Duodenal mucosa (tissue), 2 donors: ENCODE measurements around the gene ALDH18A1.

Source experiments
- H3K27ac ChIP-seq: one replicate; pipeline ENCODE4 v1.7.0; 2013; ENCODE audit warnings: low read depth, low read length
- H3K27me3 ChIP-seq, 2 donors: one replicate each; pipeline ENCODE4 v1.7.0; 2013; ENCODE audit warnings: low read length in 2 of 2, control low read depth in 1 of 2; ENCODE audit not compliant: insufficient read depth in 2 of 2, control insufficient read depth in 1 of 2
- H3K36me3 ChIP-seq, 2 donors: one replicate each; pipeline ENCODE4 v1.7.0; 2013; ENCODE audit warnings: low read length in 2 of 2, control low read depth in 1 of 2; ENCODE audit not compliant: insufficient read depth in 2 of 2, control insufficient read depth in 1 of 2
- H3K4me1 ChIP-seq, 2 donors: one replicate each; pipeline ENCODE4 v1.7.0; 2013; ENCODE audit warnings: low read length in 2 of 2, control low read depth in 1 of 2; ENCODE audit not compliant: insufficient read depth in 2 of 2, control insufficient read depth in 1 of 2
- H3K4me3 ChIP-seq, 2 donors: one replicate each; pipeline ENCODE4 v1.7.0; 2013; ENCODE audit warnings: low read length in 2 of 2, low read depth in 1 of 2
- H3K9ac ChIP-seq, 2 donors: one replicate each; pipeline ENCODE4 v1.7.0; 2013; ENCODE audit warnings: low read length in 2 of 2, low read depth in 1 of 2
- H3K9me3 ChIP-seq, 2 donors: one replicate each; pipeline ENCODE4 v1.7.0; 2013; ENCODE audit warnings: low read length in 2 of 2, control low read depth in 1 of 2; ENCODE audit not compliant: control insufficient read depth in 1 of 2

ALDH18A1 gene

DNA sequence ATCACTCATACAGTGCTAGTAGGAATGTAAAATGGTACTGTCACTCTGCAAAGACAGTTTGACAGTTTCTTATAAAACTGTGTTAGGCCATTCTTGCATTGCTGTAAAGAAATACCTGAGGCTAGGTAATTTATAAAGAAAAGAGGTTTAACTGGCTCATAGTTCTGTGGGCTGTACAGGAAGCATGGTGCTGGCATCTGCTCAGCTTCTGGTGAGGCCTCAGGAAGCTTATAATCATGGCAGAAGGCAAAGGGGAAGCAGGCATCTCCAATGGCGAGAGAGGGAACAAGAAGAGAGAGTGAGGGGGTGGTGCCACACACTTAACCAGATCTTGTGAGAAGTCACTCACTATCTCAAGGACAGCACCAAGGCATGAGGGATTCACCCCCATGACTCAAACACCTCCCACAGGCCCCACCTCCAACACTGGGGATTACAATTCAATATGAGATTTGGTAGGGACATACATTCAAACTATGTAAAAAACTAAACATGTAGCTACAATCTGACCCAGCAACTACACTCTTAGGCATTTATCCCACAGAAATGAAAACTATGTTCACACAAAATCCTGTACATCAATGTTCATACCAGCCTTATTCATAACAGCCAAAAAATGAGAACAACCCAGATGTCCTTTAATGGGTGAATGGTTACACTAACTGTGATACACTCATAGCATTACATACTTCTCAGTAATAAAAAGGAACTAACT is 5.0 kb downstream of the ALDH18A1 start:
- Histone ChIP-seq H3K27me3 (no peaks in the 10 kb centered on the region), H3K36me3 (peaks cover 11 to 45% of the 10 kb centered on the region in 2 donors), H3K27ac (no peak overlapping the region), H3K9me3 (no peaks in the 10 kb centered on the region), H3K9ac (no peak overlapping the region), H3K4me1 (peaks cover 10 to 21% of the 10 kb centered on the region in 2 donors), H3K4me3 (no peak overlapping the region)

DNA sequence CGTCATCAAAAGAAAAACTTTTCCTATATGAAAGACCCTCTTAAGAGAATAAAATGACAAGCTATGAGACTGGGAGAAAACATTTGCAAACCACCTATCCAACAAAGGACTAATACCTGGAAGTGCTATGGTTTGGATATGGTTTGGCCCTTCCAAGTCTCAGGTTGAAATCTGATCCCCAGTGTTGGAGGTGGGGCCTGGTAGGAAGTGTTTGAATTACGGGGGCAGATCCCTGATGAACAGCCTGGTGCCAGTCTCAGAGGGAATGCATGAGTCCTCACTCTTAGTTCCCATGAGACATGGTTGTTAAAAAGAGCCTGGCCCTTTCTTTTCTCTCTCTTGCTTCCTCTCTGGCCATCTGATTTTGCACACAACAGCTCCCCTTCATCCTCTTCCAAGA is 6.3 kb downstream of the ALDH18A1 start:
- no peak overlapping the region for H3K27ac ChIP-seq
- no peaks in the 10 kb centered on the region for H3K9me3 ChIP-seq
- peaks cover 14 to 27% of the 10 kb centered on the region in 2 donors for H3K4me1 ChIP-seq
- no peak overlapping the region for H3K9ac ChIP-seq
- H3K27me3 ChIP-seq = no peaks in the 10 kb centered on the region
- H3K36me3 ChIP-seq = peaks cover 11 to 45% of the 10 kb centered on the region in 2 donors
- H3K4me3 ChIP-seq = no peak overlapping the region

DNA sequence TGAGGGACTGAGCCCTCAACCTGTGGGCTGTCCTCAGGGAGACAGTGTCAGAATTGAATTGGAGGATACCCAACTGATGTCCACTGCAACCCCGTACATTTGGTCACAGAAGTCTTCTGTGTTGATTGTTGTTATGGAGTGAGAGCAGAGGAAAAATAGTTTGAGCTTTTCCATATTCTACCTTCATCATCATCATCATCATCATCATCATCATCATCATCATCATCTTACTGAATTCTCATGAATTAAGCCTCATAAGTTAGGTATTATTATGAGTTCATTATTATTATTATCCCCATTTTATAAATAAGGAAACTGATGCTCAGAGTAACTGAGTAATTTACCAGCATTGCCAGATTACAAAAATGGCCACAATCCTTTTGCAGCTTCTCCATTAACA is 8.4 kb downstream of the ALDH18A1 start:
- H3K27me3 ChIP-seq = no peaks in the 10 kb centered on the region
- H3K36me3 ChIP-seq = peaks cover 11 to 46% of the 10 kb centered on the region in 2 donors
- no peak overlapping the region for H3K4me3 ChIP-seq
- no peak overlapping the region for H3K27ac ChIP-seq
- H3K9ac ChIP-seq = no peak overlapping the region
- H3K4me1 ChIP-seq = peaks cover 20 to 39% of the 10 kb centered on the region in 2 donors
- no peaks in the 10 kb centered on the region for H3K9me3 ChIP-seq

DNA sequence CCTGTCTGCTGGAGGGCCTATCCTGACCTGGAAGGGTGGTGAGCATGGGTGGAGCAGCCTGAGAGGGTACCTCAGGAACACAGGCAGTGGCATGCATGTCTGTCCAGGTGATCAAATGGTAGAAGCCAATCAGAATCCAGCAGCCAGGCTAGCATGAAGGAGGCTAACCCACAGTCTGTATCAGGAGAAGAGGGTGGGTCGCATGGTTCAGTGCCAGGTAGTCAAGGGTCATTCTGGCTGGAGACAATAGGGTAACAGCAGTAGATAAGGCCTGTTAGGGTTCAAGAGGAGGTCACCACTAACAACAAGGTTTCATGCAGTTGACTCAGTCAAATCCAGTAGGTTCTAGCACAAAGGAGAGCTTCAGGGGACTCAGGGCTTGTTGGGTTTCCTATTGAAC is 10.4 kb downstream of the ALDH18A1 start:
- H3K4me3 ChIP-seq = no peak overlapping the region
- H3K27ac ChIP-seq = peak overlapping the region; percentile 47
- H3K4me1 ChIP-seq = peaks cover 20 to 39% of the 10 kb centered on the region in 2 donors
- H3K36me3 ChIP-seq = peaks cover 20 to 46% of the 10 kb centered on the region in 2 donors
- no peaks in the 10 kb centered on the region for H3K9me3 ChIP-seq
- H3K9ac ChIP-seq = peak overlapping the region in 1 of 2 donors; percentile 54
- no peaks in the 10 kb centered on the region for H3K27me3 ChIP-seq

DNA sequence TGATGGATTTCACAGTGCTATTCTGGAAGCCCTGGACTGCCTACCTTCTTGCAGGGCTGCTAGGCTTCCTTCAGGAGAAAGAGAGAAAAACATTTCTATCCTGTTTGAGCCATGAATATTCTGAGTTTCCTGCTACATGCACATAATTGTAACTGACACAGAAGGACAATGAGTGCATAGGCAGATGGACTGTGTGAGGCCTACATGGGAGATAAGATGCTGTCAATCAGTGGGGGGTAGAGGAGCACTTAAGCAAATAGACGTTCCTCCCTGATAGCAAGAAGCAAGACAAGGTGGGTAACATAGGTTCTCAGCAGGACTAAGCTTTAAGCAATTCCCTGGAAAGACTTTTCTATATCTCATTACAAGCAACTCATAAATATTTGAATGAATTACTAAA is 11.6 kb downstream of the ALDH18A1 start:
- H3K4me3 ChIP-seq = no peak overlapping the region
- no peak overlapping the region for H3K27ac ChIP-seq
- H3K9me3 ChIP-seq = no peaks in the 10 kb centered on the region
- H3K36me3 ChIP-seq = peaks cover 26 to 50% of the 10 kb centered on the region in 2 donors
- H3K4me1 ChIP-seq = peaks cover 20 to 39% of the 10 kb centered on the region in 2 donors
- H3K27me3 ChIP-seq = no peaks in the 10 kb centered on the region
- peak overlapping the region in 1 of 2 donors; percentile 12 for H3K9ac ChIP-seq

DNA sequence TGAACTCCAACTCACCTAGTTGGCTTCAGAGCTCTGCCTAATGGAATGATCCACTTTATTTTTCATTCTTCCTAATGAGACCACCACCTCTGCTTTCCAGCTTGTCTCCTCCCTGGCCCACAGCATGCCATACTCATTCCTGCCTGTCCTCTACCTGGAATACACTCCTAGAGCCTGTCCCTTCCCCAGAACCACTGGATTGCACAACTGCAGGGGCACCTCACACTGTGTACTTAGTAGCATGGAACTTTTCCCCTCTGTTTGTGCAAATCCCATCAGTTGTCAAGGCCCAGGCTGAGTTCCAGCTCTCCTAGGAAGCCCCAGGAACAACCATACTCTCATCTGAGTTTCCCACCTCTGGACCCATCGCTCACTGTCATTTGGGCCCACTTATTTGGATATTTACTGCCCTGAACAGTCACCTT is 15.6 kb downstream of the ALDH18A1 start:
- Histone ChIP-seq H3K9me3 (no peaks in the 10 kb centered on the region), H3K36me3 (peaks cover 28 to 68% of the 10 kb centered on the region in 2 donors), H3K9ac (no peak overlapping the region), H3K4me3 (no peak overlapping the region), H3K4me1 (peaks cover 16 to 25% of the 10 kb centered on the region in 2 donors), H3K27ac (no peak overlapping the region), H3K27me3 (no peaks in the 10 kb centered on the region)

DNA sequence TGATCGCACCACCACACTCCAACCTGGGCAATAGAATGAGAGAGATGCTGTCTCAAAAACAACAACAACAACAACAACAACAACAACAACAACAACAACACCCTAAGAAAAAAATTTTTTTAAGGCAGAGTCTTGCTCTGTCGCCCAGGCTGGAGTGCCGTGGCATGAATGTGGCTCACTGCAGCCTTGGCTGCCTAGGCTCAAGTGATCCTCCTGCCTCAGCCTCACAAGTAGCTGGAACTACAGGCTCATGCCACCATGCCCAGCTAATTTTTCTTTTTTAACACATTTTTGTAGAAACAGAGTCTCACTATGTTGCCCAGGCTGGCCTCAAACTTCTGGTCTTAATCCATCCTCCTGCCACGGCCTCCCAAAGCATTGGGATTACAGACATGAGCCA is 18.6 kb downstream of the ALDH18A1 start:
- peaks cover 40 to 86% of the 10 kb centered on the region in 2 donors for H3K36me3 ChIP-seq
- H3K4me1 ChIP-seq = peaks cover 13 to 21% of the 10 kb centered on the region in 2 donors
- H3K9ac ChIP-seq = no peak overlapping the region

DNA sequence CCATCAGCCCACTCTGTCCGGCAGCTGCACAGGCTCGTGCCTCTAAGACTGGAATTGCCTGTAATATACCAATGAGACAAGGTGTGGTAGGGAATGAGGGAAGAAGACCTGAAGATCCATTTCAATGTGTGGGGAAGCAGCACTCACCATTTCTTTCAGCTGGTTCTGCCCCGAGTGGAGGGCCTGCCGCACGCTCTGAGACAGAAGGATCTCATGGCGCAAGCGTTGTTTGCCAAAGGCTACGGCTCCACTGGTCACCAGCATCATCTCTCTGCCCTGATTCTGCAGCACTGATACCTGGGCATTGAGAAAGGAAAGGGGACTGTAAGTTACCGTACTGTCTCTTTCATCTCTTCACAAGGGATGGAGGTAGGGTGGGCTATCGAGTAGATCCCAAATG is 19.4 kb downstream of the ALDH18A1 start:
- Histone ChIP-seq H3K27me3 (no peaks in the 10 kb centered on the region), H3K9me3 (no peaks in the 10 kb centered on the region), H3K36me3 (peaks cover 35 to 86% of the 10 kb centered on the region in 2 donors), H3K27ac (no peak overlapping the region), H3K4me1 (peaks cover 13 to 22% of the 10 kb centered on the region in 2 donors), H3K9ac (no peak overlapping the region), H3K4me3 (no peak overlapping the region)

More for the DNA sequence above, 18.6 kb downstream of the ALDH18A1 start:
- Histone ChIP-seq H3K4me3 (no peak overlapping the region), H3K27me3 (no peaks in the 10 kb centered on the region), H3K27ac (no peak overlapping the region), H3K9me3 (no peaks in the 10 kb centered on the region)

DNA sequence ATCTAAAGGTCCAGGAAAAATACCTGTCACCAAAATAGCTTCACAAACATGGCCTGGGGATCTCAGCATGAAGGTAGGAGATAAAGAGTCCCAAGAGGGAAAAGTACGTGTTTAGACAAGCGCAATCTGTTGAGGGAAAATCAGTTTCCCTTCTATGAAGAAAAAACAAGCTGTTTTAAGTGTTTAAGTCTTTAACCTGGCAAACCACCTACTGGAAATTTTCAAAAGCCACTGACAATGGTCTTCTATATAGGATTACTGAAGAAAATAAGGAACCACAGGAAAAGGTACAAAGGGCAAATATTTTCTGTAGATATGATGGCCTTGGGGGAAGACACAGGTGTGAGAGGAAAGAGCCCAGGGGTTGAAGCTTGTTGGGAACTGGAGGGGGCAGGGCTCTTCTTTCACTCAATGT is 21.2 kb downstream of the ALDH18A1 start:
- H3K9me3 ChIP-seq = no peaks in the 10 kb centered on the region
- H3K36me3 ChIP-seq = peaks cover 30 to 75% of the 10 kb centered on the region in 2 donors
- no peak overlapping the region for H3K9ac ChIP-seq
- H3K27me3 ChIP-seq = no peaks in the 10 kb centered on the region
- no peak overlapping the region for H3K27ac ChIP-seq
- no peak overlapping the region for H3K4me3 ChIP-seq
- peaks cover 13 to 27% of the 10 kb centered on the region in 2 donors for H3K4me1 ChIP-seq

DNA sequence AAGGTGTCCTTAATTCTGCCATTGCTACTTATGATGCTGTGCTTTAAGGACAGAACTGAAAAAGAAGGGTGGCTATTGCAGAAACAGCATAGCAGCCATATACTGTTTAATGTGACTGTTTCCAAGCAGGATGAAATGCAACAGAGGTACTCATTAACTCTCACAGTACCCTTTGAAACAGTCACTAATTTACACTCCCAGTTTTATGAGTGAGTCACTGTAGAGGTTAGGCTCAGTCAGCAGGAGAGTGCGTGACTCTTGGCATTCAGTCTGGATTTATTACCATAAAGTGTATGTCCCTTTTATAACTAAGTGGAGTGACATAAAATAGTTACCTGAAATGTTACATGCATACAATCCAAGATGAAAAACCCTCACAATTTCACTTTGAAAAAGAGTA is 27.7 kb downstream of the ALDH18A1 start:
- Histone ChIP-seq H3K27ac (peak overlapping the region; percentile 60), H3K27me3 (no peaks in the 10 kb centered on the region), H3K4me1 (peaks cover 27 to 45% of the 10 kb centered on the region in 2 donors), H3K9me3 (no peaks in the 10 kb centered on the region), H3K36me3 (peaks cover 27 to 58% of the 10 kb centered on the region in 2 donors), H3K9ac (peak overlapping the region in 1 of 2 donors; percentile 52), H3K4me3 (peak overlapping the region in 1 of 2 donors; percentile 5)
